ENCODE results near the gene TEAD3. TPM values are rescaled to one million over a fixed set of nuclear protein-coding genes. Genes with fewer than 3 reads are reported as not detected.

Gene TEAD3
- total RNA-seq, 1 donor from 2014 or later, result 57.1 TPM

- no peaks in the 10 kb centered on the region for H3K9me3 Mint-ChIP-seq (ENCODE audit: low read depth)
- H3K4me3 Mint-ChIP-seq (ENCODE audit: unreplicated experiment), result no peak overlapping the region
- no peaks in the 10 kb centered on the region for H3K27me3 Mint-ChIP-seq (ENCODE audit: low read depth)
- TF ChIP-seq CTCF (IDR thresholded peaks at IDR 0.05), result no peak
- no peak for DNase-seq (ENCODE audit: low spot score)
- no peak overlapping the region for H3K27ac Mint-ChIP-seq (ENCODE audit: unreplicated experiment)
- H3K4me1 Mint-ChIP-seq (ENCODE audit: low read depth), result peaks cover 25% of the 10 kb centered on the region
- H3K36me3 Mint-ChIP-seq (ENCODE audit: low read depth), result peaks cover 18% of the 10 kb centered on the region
These were observed 21.8 kb downstream of the TEAD3 start for GRCh38 chr6:35474942-35475570.

- Mint-ChIP-seq H3K4me3 (ENCODE audit: unreplicated experiment) (no peak overlapping the region), H3K27ac (ENCODE audit: unreplicated experiment) (no peak overlapping the region), H3K27me3 (ENCODE audit: low read depth) (no peaks in the 10 kb centered on the region), H3K4me1 (ENCODE audit: low read depth) (peaks cover 32% of the 10 kb centered on the region), H3K9me3 (ENCODE audit: low read depth) (no peaks in the 10 kb centered on the region), H3K36me3 (ENCODE audit: low read depth) (peaks cover 25% of the 10 kb centered on the region)
- no peak for TF ChIP-seq CTCF (IDR thresholded peaks at IDR 0.05)
- no peak for DNase-seq (ENCODE audit: low spot score)
These were observed 22.5 kb downstream of the TEAD3 start for GRCh38 chr6:35474131-35474941.

GRCh38 chr6:35473850-35474130, 23.1 kb downstream of the TEAD3 start:
- no peak overlapping the region for H3K4me3 Mint-ChIP-seq (ENCODE audit: unreplicated experiment)
- H3K4me1 Mint-ChIP-seq (ENCODE audit: low read depth), result peaks cover 33% of the 10 kb centered on the region
- peaks cover 27% of the 10 kb centered on the region for H3K36me3 Mint-ChIP-seq (ENCODE audit: low read depth)
- no peak for TF ChIP-seq CTCF (IDR thresholded peaks at IDR 0.05)
- no peak for DNase-seq (ENCODE audit: low spot score)
- H3K27me3 Mint-ChIP-seq (ENCODE audit: low read depth), result no peaks in the 10 kb centered on the region
- peak overlapping the region; percentile 66 for H3K27ac Mint-ChIP-seq (ENCODE audit: unreplicated experiment)
- H3K9me3 Mint-ChIP-seq (ENCODE audit: low read depth), result no peaks in the 10 kb centered on the region

- Mint-ChIP-seq H3K4me1 (ENCODE audit: low read depth) (peaks cover 33% of the 10 kb centered on the region), H3K9me3 (ENCODE audit: low read depth) (no peaks in the 10 kb centered on the region), H3K4me3 (ENCODE audit: unreplicated experiment) (no peak overlapping the region), H3K27ac (ENCODE audit: unreplicated experiment) (peak overlapping the region; percentile 83), H3K36me3 (ENCODE audit: low read depth) (peaks cover 24% of the 10 kb centered on the region), H3K27me3 (ENCODE audit: low read depth) (no peaks in the 10 kb centered on the region)
- DNase-seq (ENCODE audit: low spot score), result no peak
- no peak for TF ChIP-seq CTCF (IDR thresholded peaks at IDR 0.05)
These were observed 23.6 kb downstream of the TEAD3 start for GRCh38 chr6:35473075-35473849.

GRCh38 chr6:35471836-35472345, 25.0 kb downstream of the TEAD3 start:
- DNase-seq (ENCODE audit: low spot score), result no peak
- Mint-ChIP-seq H3K27me3 (ENCODE audit: low read depth) (no peaks in the 10 kb centered on the region), H3K4me3 (ENCODE audit: unreplicated experiment) (no peak overlapping the region), H3K36me3 (ENCODE audit: low read depth) (peaks cover 24% of the 10 kb centered on the region), H3K9me3 (ENCODE audit: low read depth) (no peaks in the 10 kb centered on the region), H3K4me1 (ENCODE audit: low read depth) (peaks cover 41% of the 10 kb centered on the region), H3K27ac (ENCODE audit: unreplicated experiment) (peak overlapping the region; percentile 83)
- TF ChIP-seq CTCF (IDR thresholded peaks at IDR 0.05), result no peak

All from chondrocyte (in vitro differentiated cells).